Activated CD8-positive, alpha-beta memory T cell treated with anti-CD3 and anti-CD28 coated beads, Interleukin-2, amount 10 ng/mL, durations not matched to agents 7 days and 5 days (primary cell): ENCODE measurements around the gene CBX2. TPM values are rescaled to one million over a fixed set of nuclear protein-coding genes. Genes with fewer than 3 reads are reported as not detected.

Source experiments
- ATAC-seq: fragments of 150-1000 bp; cut with Tn5 transposase; one replicate; pipeline ENCODE4 v1.10.0; 2021; ENCODE audit warnings: moderate library complexity
- CTCF ChIA-PET: fragments of 350-600 bp; sonication (Branson Sonifier 250); formaldehyde crosslinking; loops from one replicate; lab custom pipeline; 2021; ENCODE audit warnings: antibody characterized with exemption; lab: Charles Lee
- DNase-seq: peaks from one replicate; pipeline ENCODE4 v3.0.0-alpha.2; 2020
- H3K27ac Mint-ChIP-seq: one replicate; pipeline ENCODE4 v1.8.0; 2021; ENCODE audit warnings: mild to moderate bottlenecking, mixed read lengths
- H3K27me3 Mint-ChIP-seq: one replicate; pipeline ENCODE4 v1.8.0; 2021; ENCODE audit warnings: mixed read lengths
- H3K36me3 Mint-ChIP-seq: one replicate; pipeline ENCODE4 v1.8.0; 2021; ENCODE audit warnings: mild to moderate bottlenecking, mixed read lengths
- H3K4me1 Mint-ChIP-seq: one replicate; pipeline ENCODE4 v1.8.0; 2021; ENCODE audit warnings: mixed read lengths
- H3K4me3 Mint-ChIP-seq: one replicate; pipeline ENCODE4 v1.8.0; 2021; ENCODE audit warnings: mild to moderate bottlenecking, moderate library complexity, mixed read lengths
- H3K9me3 Mint-ChIP-seq: one replicate; pipeline ENCODE4 v1.8.0; 2022; ENCODE audit warnings: low read depth, mixed read lengths
- total RNA-seq, 2 experiments: library from RNA; stranded (reverse); gene quantifications; one replicate each; pipeline ENCODE4 v1.2.3, GENCODE V29; 2021

The CBX2 gene
- total RNA-seq, 2 experiments from 2014 or later, result 5.3 to 6.8 TPM

DNA sequence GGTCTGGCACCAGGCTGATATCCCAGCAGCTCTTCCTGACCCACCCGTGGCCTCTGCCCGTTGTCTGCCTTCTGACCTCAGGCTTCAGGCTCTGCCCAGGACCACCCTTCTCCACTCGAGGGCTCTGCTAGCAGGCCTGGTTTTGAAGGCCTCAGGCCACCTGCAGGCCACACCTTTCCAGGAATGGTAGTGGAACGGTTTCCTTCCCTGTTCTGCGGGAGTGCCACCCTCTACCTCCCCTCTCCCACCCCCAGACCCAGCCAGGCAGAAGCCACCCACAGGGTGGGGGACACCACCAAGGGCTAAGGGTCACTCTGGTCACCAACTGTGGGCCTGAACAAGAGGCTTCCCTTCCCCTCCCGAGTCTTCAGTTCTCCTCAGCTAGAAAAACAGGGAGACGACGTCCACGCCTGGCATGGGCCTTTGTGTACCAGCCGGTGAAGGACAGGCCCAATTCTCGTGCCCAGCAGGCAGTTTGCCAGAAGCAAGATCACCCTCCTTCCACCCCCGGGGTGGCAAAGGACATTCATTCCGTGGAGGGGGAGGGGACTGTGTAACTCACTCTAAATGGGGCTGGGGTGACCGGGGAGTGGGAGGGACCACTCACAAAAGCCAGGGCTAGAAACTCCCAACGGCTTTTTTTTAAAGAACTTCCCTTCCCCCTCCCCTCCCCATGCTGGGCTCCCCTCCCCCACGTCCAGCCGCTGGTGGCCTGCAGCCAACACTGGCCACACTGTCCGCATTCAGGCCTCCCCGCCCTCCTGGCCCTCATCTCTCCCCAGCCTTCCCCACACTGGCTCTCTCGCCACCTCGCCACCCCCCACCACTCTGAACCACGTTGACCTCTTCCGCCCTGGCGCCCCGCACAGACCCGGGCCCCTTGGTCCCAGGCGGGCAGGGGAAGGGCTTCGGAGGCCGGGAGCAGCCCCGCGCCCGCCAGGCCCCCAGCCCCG is 53.6 kb downstream of the CBX2 start:
- Mint-ChIP-seq H3K9me3 (peaks cover 2% of the 10 kb centered on the region), H3K27ac (no peak overlapping the region), H3K27me3 (peaks cover 3% of the 10 kb centered on the region), H3K36me3 (peaks cover 17% of the 10 kb centered on the region), H3K4me1 (peaks cover 17% of the 10 kb centered on the region), H3K4me3 (no peak overlapping the region)
- CTCF ChIA-PET, result interaction anchor here (0.7 to 1.0 kb wide), 2 partner anchors 42 to 82 kb away, joined by 3 read pairs; no protein-coding TSS in a partner anchor
- DNase-seq (no peak), ATAC-seq (no peak)

DNA sequence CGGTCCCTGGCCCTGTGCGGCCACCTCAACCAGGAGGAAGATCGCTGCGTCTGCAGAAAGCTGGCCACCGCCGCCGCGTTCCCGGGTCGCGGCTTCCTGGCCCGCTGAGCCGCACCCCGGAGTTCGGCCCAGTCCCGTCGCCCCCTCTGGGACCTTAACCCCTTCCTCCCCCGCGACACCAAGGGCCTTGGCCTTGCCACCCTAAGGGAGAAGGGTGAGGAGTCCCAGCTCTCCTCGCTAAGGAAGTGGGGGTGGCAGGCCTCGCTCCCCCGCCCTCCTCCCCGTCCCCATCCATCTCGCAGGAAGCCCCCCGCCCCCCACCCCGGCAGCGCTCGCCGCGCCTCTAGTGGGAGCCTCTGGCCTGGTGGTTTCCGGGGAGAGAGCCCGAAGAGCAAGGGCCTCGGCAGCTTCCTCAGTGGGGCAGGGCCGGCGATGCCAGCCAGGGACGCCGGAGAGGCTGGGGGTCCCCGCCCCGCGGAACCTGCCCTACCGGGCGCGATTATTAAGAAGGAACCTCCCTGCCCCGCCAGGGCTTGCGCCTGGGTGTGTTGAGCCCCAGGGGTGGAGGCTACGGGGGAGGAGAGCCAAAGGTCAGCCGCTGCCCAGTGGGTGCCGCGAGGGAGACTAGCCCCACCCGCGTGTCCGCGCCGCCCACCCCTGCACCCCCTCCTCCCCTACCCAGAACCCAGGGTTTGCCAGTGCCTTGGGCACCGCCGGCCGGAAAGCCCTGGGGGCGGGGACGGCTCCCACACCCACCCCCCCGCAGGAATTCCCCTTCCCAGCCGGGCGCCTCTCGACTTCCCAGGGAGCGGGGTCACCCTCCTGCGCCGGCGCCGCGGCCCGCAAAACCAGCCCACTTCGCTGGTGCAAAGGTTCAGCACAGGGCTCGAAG is 54.5 kb downstream of the CBX2 start:
- H3K27ac Mint-ChIP-seq, result no peak overlapping the region
- ATAC-seq (no peak), DNase-seq (no peak)
- peaks cover 20% of the 10 kb centered on the region for H3K36me3 Mint-ChIP-seq
- H3K9me3 Mint-ChIP-seq, result no peaks in the 10 kb centered on the region
- no peak overlapping the region for H3K4me3 Mint-ChIP-seq
- H3K27me3 Mint-ChIP-seq, result peaks cover 3% of the 10 kb centered on the region
- peaks cover 22% of the 10 kb centered on the region for H3K4me1 Mint-ChIP-seq
- CTCF ChIA-PET, result interaction anchor here (0.7 to 1.9 kb wide), 6 partner anchors 12 to 269 kb away, joined by 3 to 8 read pairs (median 4); partner anchors contain the start of gene GAA

DNA sequence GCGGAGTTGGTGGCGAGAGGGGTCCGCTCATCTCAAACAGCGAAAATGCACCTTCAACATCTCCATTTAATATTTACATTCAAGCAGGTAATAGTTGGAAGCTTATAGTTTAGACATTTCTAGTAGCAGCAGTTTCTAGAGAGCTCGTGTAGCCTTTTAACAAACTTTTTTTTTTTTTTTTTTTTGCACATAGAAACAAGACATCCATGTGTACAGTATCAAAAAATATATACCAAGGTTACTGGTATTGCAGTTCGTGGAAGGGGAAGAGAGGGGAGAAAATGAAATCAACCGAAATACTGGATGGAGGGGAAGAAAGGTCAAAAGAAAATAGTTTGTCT is 55.1 kb downstream of the CBX2 start:
- Mint-ChIP-seq H3K4me3 (no peak overlapping the region), H3K9me3 (no peaks in the 10 kb centered on the region), H3K36me3 (peaks cover 23% of the 10 kb centered on the region), H3K4me1 (peaks cover 26% of the 10 kb centered on the region), H3K27me3 (peaks cover 3% of the 10 kb centered on the region), H3K27ac (no peak overlapping the region)
- DNase-seq (no peak), ATAC-seq (no peak)
- CTCF ChIA-PET, result interaction anchor here (1.0 to 1.9 kb wide), 5 partner anchors 12 to 268 kb away, joined by 3 to 8 read pairs (median 5); partner anchors contain the start of gene GAA

DNA sequence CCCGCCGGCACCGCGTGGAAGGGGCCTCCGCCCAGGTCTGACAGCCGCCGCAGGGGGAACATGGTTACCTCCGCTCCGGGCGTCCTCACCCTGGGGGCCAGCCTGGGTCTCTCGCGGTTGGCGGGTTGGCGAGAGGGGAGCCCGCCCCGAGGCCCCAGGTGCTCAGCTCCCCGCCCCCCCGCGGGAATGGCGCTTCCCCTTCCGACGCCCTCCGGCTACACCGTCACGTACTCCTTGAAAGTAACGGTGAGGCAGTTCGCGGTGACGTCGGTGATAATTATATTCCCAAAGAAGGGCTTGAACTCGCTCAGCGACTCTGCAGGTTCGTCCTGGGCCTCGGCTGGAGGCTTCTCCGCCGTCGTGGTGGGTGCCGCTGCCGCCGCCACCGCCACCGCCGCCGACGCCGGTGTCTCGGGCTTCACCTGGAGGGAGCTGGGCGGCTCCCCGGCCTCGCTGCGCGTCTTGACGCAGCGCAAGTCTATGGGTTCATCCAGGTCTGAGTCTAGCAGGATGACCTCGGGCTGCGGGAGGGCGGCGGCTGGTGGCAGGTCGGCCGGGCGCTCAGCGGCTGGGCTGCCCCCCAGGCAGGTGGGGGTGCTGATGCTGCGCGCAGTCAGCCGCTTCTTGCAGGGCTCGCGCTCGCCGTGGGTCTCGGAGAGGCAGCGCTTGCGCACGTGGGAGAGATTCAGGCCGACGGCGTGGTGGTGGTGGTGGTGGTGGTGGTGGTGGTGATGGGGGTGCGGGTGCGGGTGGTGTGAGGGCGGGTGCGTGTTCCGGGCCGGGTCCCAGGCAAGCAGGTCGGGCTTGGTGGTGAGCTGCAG is 56.0 kb downstream of the CBX2 start:
- no peak for DNase-seq
- CTCF ChIA-PET, result interaction anchor here (1.0 to 1.9 kb wide), 5 partner anchors 11 to 267 kb away, joined by 3 to 8 read pairs (median 5); partner anchors contain the start of gene GAA
- ATAC-seq, result no peak
- H3K27me3 Mint-ChIP-seq, result peaks cover 3% of the 10 kb centered on the region
- H3K9me3 Mint-ChIP-seq, result no peaks in the 10 kb centered on the region
- peaks cover 26% of the 10 kb centered on the region for H3K36me3 Mint-ChIP-seq
- no peak overlapping the region for H3K4me3 Mint-ChIP-seq
- peaks cover 29% of the 10 kb centered on the region for H3K4me1 Mint-ChIP-seq
- no peak overlapping the region for H3K27ac Mint-ChIP-seq

DNA sequence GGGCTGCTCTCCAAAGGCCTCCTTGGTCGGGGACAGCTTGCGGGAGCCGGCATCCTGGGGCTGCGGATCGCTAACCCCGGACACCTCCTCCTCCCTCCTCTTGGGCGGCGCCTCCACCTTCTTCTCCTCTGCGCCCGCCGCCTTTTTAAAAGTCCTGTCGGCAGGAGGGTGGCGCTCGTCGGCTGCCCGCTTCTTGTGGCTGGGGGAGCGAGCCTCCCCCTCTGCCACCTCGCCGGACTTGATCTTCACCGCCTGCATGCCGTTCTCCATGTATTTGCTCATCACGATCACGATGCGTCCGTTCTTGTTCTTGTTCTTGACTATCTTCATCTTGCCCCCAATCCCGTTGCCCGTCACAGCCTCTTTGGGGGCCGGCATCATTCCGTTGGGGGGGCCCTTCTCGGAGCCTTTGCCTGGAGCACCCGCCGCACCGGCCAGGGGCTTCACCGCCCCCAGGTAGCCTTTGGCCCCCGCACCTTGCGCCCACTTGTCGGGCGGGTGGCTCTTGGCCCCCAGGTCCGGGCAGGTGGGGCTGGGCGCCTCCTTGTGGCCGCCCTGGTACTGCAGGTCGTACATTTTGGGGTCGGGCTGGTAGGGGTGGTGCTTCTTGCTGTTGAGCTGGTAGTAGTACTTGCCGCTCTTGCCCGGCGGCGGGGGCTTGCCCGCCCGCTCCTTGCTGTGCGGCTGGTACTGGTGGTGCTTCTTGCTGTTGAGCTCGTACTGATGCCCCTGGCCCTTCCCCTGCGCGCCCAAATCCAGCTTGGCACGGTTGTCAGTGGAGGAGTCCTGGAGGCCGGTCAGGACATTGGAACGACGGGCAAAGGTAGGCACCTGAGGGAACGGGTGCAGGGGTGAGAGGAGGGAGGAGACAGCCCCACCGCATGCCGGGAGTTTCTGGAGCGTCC is 56.9 kb downstream of the CBX2 start:
- DNase-seq (no peak), ATAC-seq (no peak)
- Mint-ChIP-seq H3K27me3 (peaks cover 4% of the 10 kb centered on the region), H3K27ac (no peak overlapping the region), H3K4me1 (peaks cover 30% of the 10 kb centered on the region), H3K4me3 (no peak overlapping the region), H3K36me3 (peaks cover 26% of the 10 kb centered on the region), H3K9me3 (no peaks in the 10 kb centered on the region)
- CTCF ChIA-PET, result interaction anchor here (0.8 to 3.3 kb wide), 13 partner anchors 10 to 45 kb away, joined by 3 to 38 read pairs (median 6); partner anchors contain the start of gene CBX8

DNA sequence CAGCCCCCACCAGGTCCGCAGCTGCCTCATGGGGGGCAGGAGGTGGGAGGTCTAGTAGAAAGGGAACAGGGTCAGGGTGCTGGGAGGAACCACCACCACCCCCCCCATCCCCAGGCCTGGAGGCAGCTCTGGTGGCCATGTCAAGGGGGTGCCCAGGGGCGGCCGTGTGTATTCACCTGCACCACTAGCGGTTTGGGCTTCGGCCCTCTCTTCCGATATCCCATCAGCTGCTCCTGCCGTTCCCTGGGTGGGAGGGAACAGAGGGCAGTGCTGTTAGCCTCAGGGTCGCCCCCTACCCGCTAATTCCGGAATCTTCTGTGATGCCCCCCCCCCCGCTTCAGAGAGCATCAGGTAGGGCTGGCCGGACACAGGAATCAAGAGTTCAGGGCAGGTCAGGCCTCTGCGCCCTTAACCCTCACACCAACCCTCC is 57.5 kb downstream of the CBX2 start:
- CTCF ChIA-PET, result interaction anchor here (0.8 to 3.3 kb wide), 13 partner anchors 9 to 46 kb away, joined by 3 to 38 read pairs (median 4); partner anchors contain the start of gene CBX8
- DNase-seq (no peak), ATAC-seq (no peak)
- Mint-ChIP-seq H3K27me3 (peaks cover 10% of the 10 kb centered on the region), H3K36me3 (peaks cover 26% of the 10 kb centered on the region), H3K9me3 (no peaks in the 10 kb centered on the region), H3K4me3 (no peak overlapping the region), H3K4me1 (peaks cover 32% of the 10 kb centered on the region), H3K27ac (no peak overlapping the region)

DNA sequence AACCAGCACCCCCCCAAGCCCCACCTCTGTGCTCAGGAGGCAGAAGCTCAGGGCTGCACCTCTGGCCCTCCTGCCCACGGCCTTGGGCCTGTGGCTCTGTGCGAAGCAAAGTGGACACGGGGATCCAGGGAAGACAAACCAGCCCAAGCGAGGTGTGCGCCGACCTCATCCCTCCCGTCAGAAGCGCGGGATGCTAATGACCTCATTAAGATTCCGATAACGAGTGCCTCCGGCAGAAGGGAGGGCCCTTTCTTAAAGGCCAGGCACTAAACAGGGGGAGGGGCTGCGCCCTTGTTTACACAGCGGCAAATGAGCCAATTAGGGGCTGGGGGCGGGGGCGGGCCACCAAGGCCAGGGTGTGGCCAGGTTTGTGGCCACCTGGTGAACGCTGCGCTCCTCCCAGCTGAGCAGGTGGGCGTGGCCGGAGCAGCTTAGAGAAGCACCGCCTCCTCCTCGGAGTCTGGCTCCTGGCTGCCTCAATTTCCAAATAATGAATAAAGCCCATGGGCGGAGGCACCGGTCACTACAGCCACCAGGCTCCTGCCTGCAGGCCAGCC is 58.1 kb downstream of the CBX2 start:
- CTCF ChIA-PET, result interaction anchor here (0.8 to 3.3 kb wide), 18 partner anchors 8 to 92 kb away, joined by 3 to 38 read pairs (median 6); partner anchors contain the start of gene CBX8
- ATAC-seq (no peak), DNase-seq (no peak)
- Mint-ChIP-seq H3K4me1 (peaks cover 34% of the 10 kb centered on the region), H3K36me3 (peaks cover 27% of the 10 kb centered on the region), H3K27ac (no peak overlapping the region), H3K9me3 (no peaks in the 10 kb centered on the region), H3K4me3 (no peak overlapping the region), H3K27me3 (peaks cover 15% of the 10 kb centered on the region)

DNA sequence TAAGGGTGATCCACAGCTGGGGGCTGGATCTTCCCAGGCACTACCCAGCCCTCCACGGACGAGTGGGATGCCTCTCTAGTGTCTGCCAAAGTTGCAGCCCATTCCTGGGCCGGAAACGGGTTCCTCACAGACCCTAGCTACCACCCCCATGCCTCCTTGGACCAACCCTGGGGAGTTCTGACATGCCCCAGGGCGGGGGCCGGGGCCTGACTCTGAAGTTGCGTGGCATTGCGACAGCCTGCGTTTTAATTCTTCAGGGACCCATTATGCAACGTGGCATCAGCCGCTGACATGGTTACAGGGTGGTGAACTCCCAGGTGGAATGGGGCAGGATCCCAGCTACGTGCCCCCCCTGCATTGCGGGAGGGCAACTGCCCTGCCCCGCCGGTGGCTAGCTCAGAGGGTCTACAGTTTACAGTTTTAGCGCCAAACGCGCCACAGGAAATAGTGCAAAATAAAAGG is 58.6 kb downstream of the CBX2 start:
- DNase-seq, result no peak
- Mint-ChIP-seq H3K9me3 (no peaks in the 10 kb centered on the region), H3K27me3 (peaks cover 17% of the 10 kb centered on the region), H3K4me3 (peak overlapping the region; percentile 97), H3K36me3 (peaks cover 27% of the 10 kb centered on the region), H3K27ac (peak overlapping the region; percentile 96), H3K4me1 (peaks cover 34% of the 10 kb centered on the region)
- ATAC-seq, result no peak
- CTCF ChIA-PET, result interaction anchor here (0.6 to 3.3 kb wide), 14 partner anchors 8 to 1620 kb away, joined by 3 to 38 read pairs (median 7); partner anchors contain the start of gene CBX8

DNA sequence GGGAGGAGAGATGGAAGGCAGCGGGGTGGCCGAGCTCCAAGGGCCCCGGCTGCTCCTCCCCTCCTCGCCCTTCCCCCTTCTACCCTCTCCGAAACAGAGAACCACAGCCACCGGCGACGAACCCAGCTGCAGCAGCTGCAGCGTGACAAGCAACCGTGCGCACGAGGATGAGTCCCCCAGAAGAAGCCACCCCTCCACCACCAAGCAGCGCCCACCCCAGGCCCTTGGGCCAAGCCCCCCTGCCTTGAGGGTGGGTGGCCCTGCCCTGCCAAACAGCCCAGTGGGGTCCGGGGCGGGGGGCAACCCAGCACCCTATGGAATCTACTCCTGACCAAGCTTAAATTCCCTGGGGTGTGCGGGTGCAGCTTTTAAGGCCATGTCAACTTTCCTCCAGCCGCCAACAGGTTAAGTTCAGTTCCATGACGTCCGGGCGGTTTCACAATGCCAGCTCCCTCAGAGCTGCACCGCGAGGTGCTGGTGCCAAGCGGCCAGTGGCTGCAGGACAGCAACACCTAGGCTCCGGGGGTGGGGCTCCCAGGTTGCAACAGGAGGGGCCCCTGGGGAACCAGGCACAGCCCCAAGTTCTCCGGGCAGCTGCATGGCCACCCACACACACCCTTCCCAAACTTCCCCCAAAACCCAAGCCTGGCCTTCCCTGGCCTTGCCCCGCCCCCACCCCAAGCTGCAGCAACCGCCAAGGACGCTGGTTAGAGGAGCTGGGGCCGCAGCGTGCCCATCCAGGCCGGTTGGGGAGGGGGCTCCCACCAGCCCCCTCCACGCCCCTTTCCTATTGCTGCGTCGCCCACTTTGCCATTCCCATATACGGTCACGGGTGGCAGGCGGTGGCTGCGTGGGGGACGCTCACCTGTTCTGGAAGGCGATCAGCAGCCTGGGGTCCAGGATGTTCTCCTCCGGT is 59.3 kb downstream of the CBX2 start:
- peaks cover 27% of the 10 kb centered on the region for H3K36me3 Mint-ChIP-seq
- CTCF ChIA-PET, result interaction anchor here (0.6 to 3.3 kb wide), 13 partner anchors 9 to 1620 kb away, joined by 3 to 38 read pairs (median 7); partner anchors contain the start of gene CBX8
- H3K9me3 Mint-ChIP-seq, result no peaks in the 10 kb centered on the region
- H3K27me3 Mint-ChIP-seq, result peaks cover 22% of the 10 kb centered on the region
- H3K4me1 Mint-ChIP-seq, result peaks cover 36% of the 10 kb centered on the region
- DNase-seq, result peak; percentile 84
- H3K4me3 Mint-ChIP-seq, result peak overlapping the region; percentile 97
- ATAC-seq, result peak; percentile 20
- H3K27ac Mint-ChIP-seq, result peak overlapping the region; percentile 96
